ENCODE data around the gene KLHL40.

The KLHL40 gene

GRCh38 chr3:42691816-42692666 lies 6.7 kb downstream of the KLHL40 start:
- DNase-seq, result no peak

- no peak for DNase-seq
Measured at GRCh38 chr3:42692667-42693529, 7.6 kb downstream of the KLHL40 start.

- DNase-seq, result no peak
Measured at GRCh38 chr3:42693530-42693930, 8.2 kb downstream of the KLHL40 start.

- DNase-seq, result no peak
Measured at GRCh38 chr3:42694366-42694765, 9.0 kb downstream of the KLHL40 start.

- no peak for DNase-seq
Measured at GRCh38 chr3:42696356-42697288, 11.3 kb downstream of the KLHL40 start.

GRCh38 chr3:42697289-42698051 lies 12.1 kb downstream of the KLHL40 start:
- DNase-seq, result no peak

GRCh38 chr3:42698216-42698910 lies 13.0 kb downstream of the KLHL40 start:
- no peak for DNase-seq

GRCh38 chr3:42698911-42699230 lies 13.5 kb downstream of the KLHL40 start:
- peak; percentile 29 for DNase-seq

- DNase-seq, result no peak
Measured at GRCh38 chr3:42699511-42699971, 14.2 kb downstream of the KLHL40 start.

GRCh38 chr3:42700366-42701288 lies 15.3 kb downstream of the KLHL40 start:
- no peak for DNase-seq

GRCh38 chr3:42701371-42702065 lies 16.2 kb downstream of the KLHL40 start:
- peak; percentile 55 for DNase-seq

GRCh38 chr3:42702066-42702951 lies 17.0 kb downstream of the KLHL40 start, which contains the start of gene HHATL:
HHATL (minus strand) TSS chr3:42702798; CDS start chr3:42700826, 1,972 bp downstream.
- no peak for DNase-seq

- no peak for DNase-seq
Measured at GRCh38 chr3:42702982-42703694, 17.8 kb downstream of the KLHL40 start.

GRCh38 chr3:42703695-42704025 lies 18.3 kb downstream of the KLHL40 start:
- no peak for DNase-seq

- DNase-seq, result no peak
Measured at GRCh38 chr3:42704136-42704841, 19.0 kb downstream of the KLHL40 start.

GRCh38 chr3:42705058-42705767 lies 19.9 kb downstream of the KLHL40 start:
- no peak for DNase-seq
